Activated naive CD8-positive, alpha-beta T cell treated with anti-CD3 and anti-CD28 coated beads, Interleukin-2, amount 10 ng/mL, durations not matched to agents 7 days and 5 days (primary cell): Measurements from ENCODE around the gene SERPIND1. TPM values are rescaled to one million over a fixed set of nuclear protein-coding genes. Genes with fewer than 3 reads are reported as not detected.
A peak's percentile ranks its signal among the peaks of the same experiment; 100 is the strongest.

Experiments used
- ATAC-seq: fragments of 150-1000 bp; cut with Tn5 transposase; one replicate; pipeline ENCODE4 v1.10.0; 2021; ENCODE audit warnings: low read depth, moderate library complexity
- POLR2A ChIA-PET: fragments of 350-600 bp; sonication (Branson Sonifier 250); formaldehyde crosslinking; loops from one replicate; lab custom pipeline; 2021; ENCODE audit warnings: antibody characterized with exemption; lab: Charles Lee
- DNase-seq: peaks from one replicate; pipeline ENCODE4 v3.0.0; 2021
- H3K27ac Mint-ChIP-seq: one replicate; pipeline ENCODE4 v1.8.0; 2022; ENCODE audit warnings: mild to moderate bottlenecking, mixed read lengths
- H3K27me3 Mint-ChIP-seq: one replicate; pipeline ENCODE4 v1.8.0; 2022; ENCODE audit warnings: mild to moderate bottlenecking, moderate library complexity, mixed read lengths
- H3K36me3 Mint-ChIP-seq: one replicate; pipeline ENCODE4 v1.8.0; 2021; ENCODE audit warnings: mild to moderate bottlenecking, mixed read lengths
- H3K4me1 Mint-ChIP-seq: one replicate; pipeline ENCODE4 v1.8.0; 2021; ENCODE audit warnings: mixed read lengths
- H3K4me3 Mint-ChIP-seq: one replicate; pipeline ENCODE4 v1.8.0; 2022; ENCODE audit warnings: mild to moderate bottlenecking, moderate library complexity, mixed read lengths
- H3K9me3 Mint-ChIP-seq: one replicate; pipeline ENCODE4 v1.8.0; 2021; ENCODE audit warnings: mixed read lengths
- total RNA-seq, 2 experiments: library from RNA; stranded (reverse); gene quantifications; one replicate each; pipeline ENCODE4 v1.2.3, GENCODE V29; 2021

The SERPIND1 gene
- total RNA-seq, 2 experiments from 2014 or later = not detected

GRCh38 chr22:20783844-20784723 is 10.2 kb downstream of the SERPIND1 start:
- POLR2A ChIA-PET = interaction anchor here (0.6 kb wide), 1 partner anchor 182 kb away, joined by 3 read pairs; no protein-coding TSS in a partner anchor
- DNase-seq (no peak), ATAC-seq (peak; percentile 88)
- H3K9me3 Mint-ChIP-seq = no peaks in the 10 kb centered on the region
- H3K36me3 Mint-ChIP-seq = no peaks in the 10 kb centered on the region
- H3K27ac Mint-ChIP-seq = no peak overlapping the region
- H3K27me3 Mint-ChIP-seq = no peaks in the 10 kb centered on the region
- H3K4me1 Mint-ChIP-seq = peaks cover 5% of the 10 kb centered on the region
- H3K4me3 Mint-ChIP-seq = no peak overlapping the region

- H3K27me3 Mint-ChIP-seq = no peaks in the 10 kb centered on the region
- no peaks in the 10 kb centered on the region for H3K9me3 Mint-ChIP-seq
- no peak for DNase-seq
- H3K36me3 Mint-ChIP-seq = peaks cover 1% of the 10 kb centered on the region
- POLR2A ChIA-PET = no interaction called here
- peaks cover 3% of the 10 kb centered on the region for H3K4me1 Mint-ChIP-seq
- no peak overlapping the region for H3K27ac Mint-ChIP-seq
- no peak for ATAC-seq
- H3K4me3 Mint-ChIP-seq = no peak overlapping the region
These were observed 11.5 kb downstream of the SERPIND1 start for GRCh38 chr22:20785415-20785814.

DNA sequence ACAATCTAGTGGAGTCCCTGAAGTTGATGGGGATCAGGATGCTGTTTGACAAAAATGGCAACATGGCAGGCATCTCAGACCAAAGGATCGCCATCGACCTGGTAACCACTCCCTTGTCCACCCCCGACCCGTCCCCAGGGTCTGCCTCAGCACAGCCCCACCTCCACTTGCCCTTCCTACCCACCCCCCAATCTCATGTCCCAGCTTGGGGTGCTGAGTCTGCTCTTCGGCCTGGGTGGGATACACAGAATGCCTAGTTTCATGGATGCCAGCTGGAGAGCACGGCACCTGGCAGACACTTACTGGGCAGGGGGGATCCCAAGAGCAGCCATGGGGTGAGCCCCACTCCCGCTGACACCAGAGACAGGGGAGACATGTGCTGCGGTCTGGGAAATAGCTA is 12.1 kb downstream of the SERPIND1 start:
- no peaks in the 10 kb centered on the region for H3K27me3 Mint-ChIP-seq
- POLR2A ChIA-PET = no interaction called here
- peaks cover 3% of the 10 kb centered on the region for H3K36me3 Mint-ChIP-seq

GRCh38 chr22:20786536-20786979 is 12.6 kb downstream of the SERPIND1 start:
- POLR2A ChIA-PET = no interaction called here
- Mint-ChIP-seq H3K9me3 (no peaks in the 10 kb centered on the region), H3K4me1 (peaks cover 3% of the 10 kb centered on the region), H3K36me3 (peaks cover 3% of the 10 kb centered on the region), H3K4me3 (no peak overlapping the region), H3K27ac (no peak overlapping the region), H3K27me3 (no peaks in the 10 kb centered on the region)
- ATAC-seq (no peak), DNase-seq (no peak)

More for the DNA sequence above, 12.1 kb downstream of the SERPIND1 start:
- ATAC-seq (no peak), DNase-seq (no peak)
- no peak overlapping the region for H3K4me3 Mint-ChIP-seq
- H3K4me1 Mint-ChIP-seq = peaks cover 3% of the 10 kb centered on the region
- H3K27ac Mint-ChIP-seq = no peak overlapping the region
- no peaks in the 10 kb centered on the region for H3K9me3 Mint-ChIP-seq

DNA sequence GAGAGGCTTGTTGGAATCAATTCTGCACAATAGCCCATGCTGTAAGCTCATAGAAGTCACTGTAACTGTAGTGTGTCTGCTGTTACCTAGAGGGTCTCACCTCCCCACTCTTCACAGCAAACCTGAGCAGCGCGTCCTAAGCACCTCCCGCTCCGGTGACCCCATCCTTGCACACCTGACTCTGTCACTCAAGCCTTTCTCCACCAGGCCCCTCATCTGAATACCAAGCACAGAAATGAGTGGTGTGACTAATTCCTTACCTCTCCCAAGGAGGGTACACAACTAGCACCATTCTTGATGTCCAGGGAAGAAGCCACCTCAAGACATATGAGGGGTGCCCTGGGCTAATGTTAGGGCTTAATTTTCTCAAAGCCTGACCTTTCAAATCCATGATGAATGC is 13.3 kb downstream of the SERPIND1 start:
- Mint-ChIP-seq H3K4me1 (peaks cover 3% of the 10 kb centered on the region), H3K36me3 (peaks cover 5% of the 10 kb centered on the region), H3K27me3 (no peaks in the 10 kb centered on the region), H3K27ac (no peak overlapping the region), H3K9me3 (no peaks in the 10 kb centered on the region), H3K4me3 (no peak overlapping the region)
- POLR2A ChIA-PET = no interaction called here
- DNase-seq (no peak), ATAC-seq (no peak)

GRCh38 chr22:20787746-20788626 is 14.1 kb downstream of the SERPIND1 start:
- no peak for ATAC-seq
- Mint-ChIP-seq H3K4me1 (peaks cover 3% of the 10 kb centered on the region), H3K27me3 (no peaks in the 10 kb centered on the region), H3K9me3 (no peaks in the 10 kb centered on the region), H3K4me3 (no peak overlapping the region), H3K36me3 (peaks cover 7% of the 10 kb centered on the region), H3K27ac (no peak overlapping the region)
- no peak for DNase-seq
- POLR2A ChIA-PET = no interaction called here

DNA sequence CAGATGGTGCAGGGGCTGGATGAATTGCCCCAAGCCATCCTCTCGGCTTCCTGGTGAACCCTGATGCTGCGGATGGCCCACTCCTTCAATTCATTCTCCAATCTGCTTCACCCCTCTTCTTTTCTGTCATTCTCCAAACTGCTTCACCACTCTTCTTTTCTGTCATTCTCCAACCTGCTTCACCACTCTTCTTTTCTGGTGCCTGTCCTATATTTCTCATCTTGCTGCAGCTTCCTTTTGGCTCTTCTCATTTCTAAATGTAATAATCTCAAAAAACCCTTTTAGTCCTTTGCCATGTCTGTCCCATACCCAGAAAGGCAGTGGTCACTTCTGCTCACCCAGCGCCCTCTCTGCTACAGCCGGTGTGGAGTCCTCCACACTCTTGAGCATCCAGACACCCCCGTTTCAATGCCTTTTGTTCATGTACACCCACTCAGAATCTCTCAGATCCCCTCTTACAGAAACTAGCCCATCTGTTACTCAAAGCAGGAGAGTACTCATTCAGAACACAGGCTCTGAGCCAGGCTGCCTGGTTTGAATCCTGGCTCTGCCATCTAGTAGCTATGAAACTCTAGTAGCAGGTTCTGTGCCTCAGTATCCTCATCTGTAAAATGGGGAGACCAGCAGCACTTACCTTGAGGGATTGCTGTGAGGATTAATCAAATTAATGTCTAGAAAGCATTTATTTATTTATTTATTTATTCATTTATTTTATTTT is 14.9 kb downstream of the SERPIND1 start:
- Mint-ChIP-seq H3K4me1 (peaks cover 3% of the 10 kb centered on the region), H3K27me3 (no peaks in the 10 kb centered on the region), H3K36me3 (peaks cover 7% of the 10 kb centered on the region), H3K4me3 (no peak overlapping the region), H3K27ac (peak overlapping the region; percentile 7), H3K9me3 (no peaks in the 10 kb centered on the region)
- ATAC-seq (no peak), DNase-seq (no peak)
- POLR2A ChIA-PET = no interaction called here

DNA sequence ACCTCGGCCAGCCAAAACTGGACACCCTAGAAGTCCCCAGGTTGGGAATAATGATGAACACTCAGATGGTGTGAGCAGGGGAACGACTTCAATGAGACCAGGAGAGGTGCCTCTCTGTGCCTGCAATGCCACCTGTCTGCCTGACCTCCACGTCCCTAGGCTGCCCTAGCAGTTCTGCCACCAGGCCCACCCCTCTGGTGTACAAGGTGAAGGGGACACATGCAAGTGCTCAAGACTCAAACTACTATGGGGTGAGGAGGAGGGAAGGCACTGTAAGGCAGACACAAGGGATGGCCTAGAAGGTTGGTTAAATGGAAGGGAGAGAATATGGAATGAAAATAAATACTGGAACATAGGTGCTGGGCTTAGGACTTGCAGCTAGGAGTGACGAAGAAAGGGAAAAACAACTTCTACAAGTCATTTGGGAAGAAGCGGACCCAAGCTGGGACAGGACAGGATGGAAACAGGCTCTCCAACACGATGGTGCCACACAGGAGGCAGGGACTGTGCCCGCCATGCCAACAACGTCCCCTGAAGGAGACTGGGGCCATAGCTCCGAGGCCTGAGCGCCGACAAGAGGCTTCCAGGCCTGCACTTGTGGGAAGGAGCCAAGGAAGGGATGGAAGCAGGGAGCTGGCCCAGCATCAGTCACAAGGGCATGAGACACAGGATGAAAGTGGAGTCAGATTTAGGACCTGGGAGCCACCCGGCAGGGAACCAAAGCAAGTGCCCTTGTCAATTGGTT is 18.5 kb downstream of the SERPIND1 start:
- H3K27ac Mint-ChIP-seq = no peak overlapping the region
- H3K4me1 Mint-ChIP-seq = no peaks in the 10 kb centered on the region
- DNase-seq (no peak), ATAC-seq (no peak)
- H3K9me3 Mint-ChIP-seq = no peaks in the 10 kb centered on the region
- peaks cover 19% of the 10 kb centered on the region for H3K36me3 Mint-ChIP-seq
- POLR2A ChIA-PET = interaction anchor here (0.5 kb wide), 1 partner anchor 19 kb away, joined by 4 read pairs; no protein-coding TSS in a partner anchor
- H3K4me3 Mint-ChIP-seq = no peak overlapping the region
- no peaks in the 10 kb centered on the region for H3K27me3 Mint-ChIP-seq

DNA sequence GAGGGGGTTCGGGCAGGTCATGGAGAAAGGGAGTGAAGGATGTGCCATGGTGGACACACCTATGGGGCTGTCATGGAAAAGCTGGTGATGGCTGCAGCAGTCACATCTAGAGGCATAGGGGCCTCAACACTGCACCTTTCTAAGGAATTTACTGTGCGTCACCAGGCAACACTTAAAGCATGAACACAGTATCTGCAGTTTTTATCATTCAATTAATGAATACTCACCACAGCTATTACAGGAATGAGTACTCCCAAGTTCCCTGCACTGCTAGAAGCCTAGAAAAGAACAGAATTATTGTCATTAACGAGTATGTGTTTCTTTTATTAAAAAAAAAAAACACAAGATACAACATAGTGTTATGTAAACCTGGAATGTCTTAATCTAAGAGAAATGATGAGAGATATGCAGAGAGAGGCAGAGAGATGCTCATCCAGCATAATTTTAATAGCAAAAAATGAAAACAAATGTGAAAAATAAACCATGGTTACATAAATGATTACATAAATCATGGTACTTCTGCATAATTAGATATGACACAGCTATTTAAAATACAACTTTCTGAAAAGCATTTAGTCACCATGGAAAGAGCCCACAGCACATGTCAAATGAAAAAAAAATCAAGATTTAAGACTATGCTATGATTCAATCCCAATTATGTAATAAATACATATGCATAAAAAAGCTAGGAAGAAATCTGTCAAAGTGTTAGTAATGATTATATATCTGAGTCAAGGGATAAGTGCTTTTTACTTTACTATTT is 19.2 kb downstream of the SERPIND1 start:
- H3K36me3 Mint-ChIP-seq = peaks cover 19% of the 10 kb centered on the region
- no peaks in the 10 kb centered on the region for H3K4me1 Mint-ChIP-seq
- H3K9me3 Mint-ChIP-seq = no peaks in the 10 kb centered on the region
- no peak overlapping the region for H3K27ac Mint-ChIP-seq
- DNase-seq (no peak), ATAC-seq (no peak)
- H3K27me3 Mint-ChIP-seq = no peaks in the 10 kb centered on the region
- H3K4me3 Mint-ChIP-seq = no peak overlapping the region
- POLR2A ChIA-PET = no interaction called here

DNA sequence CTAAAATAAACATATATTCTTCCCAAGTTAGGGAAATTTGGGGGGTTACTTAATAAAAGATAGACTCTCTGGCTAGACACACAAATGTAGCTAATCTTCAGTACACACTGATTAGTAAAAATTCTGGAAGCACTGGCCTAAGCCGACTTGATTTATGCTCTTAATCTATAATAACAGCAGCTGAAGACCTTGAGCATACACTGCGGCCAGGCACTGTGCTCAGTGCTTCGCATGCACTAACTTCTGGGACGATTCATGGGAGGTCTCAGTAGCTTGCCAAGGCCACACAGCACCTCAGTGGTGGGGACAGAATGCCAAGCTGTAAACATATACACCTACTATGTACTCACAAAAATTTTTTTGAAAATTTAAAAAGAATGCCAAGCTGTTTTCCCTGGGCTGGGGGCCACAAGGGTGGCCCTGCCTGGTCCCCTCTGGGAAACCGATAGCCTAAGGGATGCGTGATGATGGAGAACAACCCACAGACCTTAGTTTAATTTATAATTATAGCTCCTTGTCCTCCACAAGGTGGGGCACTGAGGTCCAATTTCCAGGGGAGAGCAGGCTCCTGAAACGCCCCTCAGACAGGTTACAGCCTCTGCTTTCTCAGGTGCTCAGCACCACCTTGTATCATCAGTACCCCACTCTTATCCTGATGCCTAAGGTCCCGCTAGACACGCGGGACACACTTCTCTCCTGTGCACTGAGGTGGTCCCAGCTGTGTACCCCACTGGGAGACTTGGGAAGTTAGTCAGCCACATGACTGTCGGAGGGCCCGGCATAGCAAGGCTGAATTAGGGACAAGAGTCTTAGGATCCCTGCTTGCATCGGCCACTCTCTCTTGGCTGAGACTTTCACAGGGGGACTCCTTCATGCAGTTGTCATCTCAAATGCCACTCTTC is 20.1 kb downstream of the SERPIND1 start:
- H3K36me3 Mint-ChIP-seq = peaks cover 21% of the 10 kb centered on the region
- ATAC-seq (no peak), DNase-seq (no peak)
- no peak overlapping the region for H3K27ac Mint-ChIP-seq
- no peaks in the 10 kb centered on the region for H3K9me3 Mint-ChIP-seq
- POLR2A ChIA-PET = no interaction called here
- H3K27me3 Mint-ChIP-seq = no peaks in the 10 kb centered on the region
- no peaks in the 10 kb centered on the region for H3K4me1 Mint-ChIP-seq
- H3K4me3 Mint-ChIP-seq = no peak overlapping the region

DNA sequence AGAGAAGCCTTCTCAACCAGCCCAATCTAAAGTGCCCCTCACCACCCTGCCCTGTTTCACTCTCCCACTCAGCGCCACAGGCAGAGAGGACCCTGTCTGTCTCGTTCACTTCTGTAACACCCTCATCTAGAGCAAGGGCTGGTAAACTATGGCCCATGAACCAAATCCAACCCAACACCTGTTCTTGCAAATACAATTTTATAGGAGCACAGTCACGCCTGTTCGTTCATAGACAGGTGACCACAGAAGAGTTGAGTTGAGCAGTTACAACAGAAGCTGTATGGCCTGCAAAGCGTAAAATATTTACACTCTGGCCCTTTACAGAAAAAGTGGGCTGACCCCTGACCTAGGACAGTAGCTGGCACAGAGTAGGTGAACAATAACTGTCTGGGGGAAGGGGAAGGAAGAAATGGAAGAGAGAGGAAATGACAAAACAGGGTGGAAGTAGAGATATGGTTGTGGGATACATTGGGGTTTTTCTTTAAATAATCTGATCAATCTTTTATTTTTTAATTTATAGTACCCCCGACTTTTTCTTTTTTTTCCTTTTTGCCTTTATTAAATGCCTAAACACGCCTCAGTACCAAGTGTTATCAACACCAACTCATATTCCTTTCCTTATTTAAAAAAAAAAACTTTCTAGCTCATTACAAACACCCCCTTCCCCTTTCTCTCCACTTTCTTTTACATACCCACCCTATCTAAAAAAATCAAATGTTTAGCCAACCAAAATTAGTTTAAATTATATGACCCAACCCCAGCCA is 20.9 kb downstream of the SERPIND1 start:
- no peaks in the 10 kb centered on the region for H3K4me1 Mint-ChIP-seq
- POLR2A ChIA-PET = interaction anchor here (0.6 kb wide), 1 partner anchor 56 kb away, joined by 4 read pairs; no protein-coding TSS in a partner anchor
- DNase-seq (no peak), ATAC-seq (no peak)
- peaks cover 20% of the 10 kb centered on the region for H3K36me3 Mint-ChIP-seq
- H3K27ac Mint-ChIP-seq = no peak overlapping the region
- H3K4me3 Mint-ChIP-seq = no peak overlapping the region
- no peaks in the 10 kb centered on the region for H3K27me3 Mint-ChIP-seq
- H3K9me3 Mint-ChIP-seq = no peaks in the 10 kb centered on the region
